Measurements from ENCODE around the gene SLC25A47. TPM values are rescaled to one million over a fixed set of nuclear protein-coding genes. Genes with fewer than 3 reads are reported as not detected.

The SLC25A47 gene
- total RNA-seq, 1 donor from 2014 or later = not detected

GRCh38 chr14:100348784-100349685, 25.9 kb downstream of the SLC25A47 start:
- ChIA-PET CTCF (interaction anchor here (1.1 kb wide), 1 partner anchor 64 kb away, joined by 4 read pairs; no protein-coding TSS in a partner anchor), POLR2A (no interaction called here)
- Mint-ChIP-seq H3K27ac (no peak overlapping the region), H3K4me1 (peaks cover 6% of the 10 kb centered on the region), H3K4me3 (no peak overlapping the region), H3K9me3 (no peaks in the 10 kb centered on the region), H3K27me3 (no peaks in the 10 kb centered on the region), H3K36me3 (ENCODE audit: low read depth) (peaks cover 72% of the 10 kb centered on the region)
- TF ChIP-seq, protein P1, sequence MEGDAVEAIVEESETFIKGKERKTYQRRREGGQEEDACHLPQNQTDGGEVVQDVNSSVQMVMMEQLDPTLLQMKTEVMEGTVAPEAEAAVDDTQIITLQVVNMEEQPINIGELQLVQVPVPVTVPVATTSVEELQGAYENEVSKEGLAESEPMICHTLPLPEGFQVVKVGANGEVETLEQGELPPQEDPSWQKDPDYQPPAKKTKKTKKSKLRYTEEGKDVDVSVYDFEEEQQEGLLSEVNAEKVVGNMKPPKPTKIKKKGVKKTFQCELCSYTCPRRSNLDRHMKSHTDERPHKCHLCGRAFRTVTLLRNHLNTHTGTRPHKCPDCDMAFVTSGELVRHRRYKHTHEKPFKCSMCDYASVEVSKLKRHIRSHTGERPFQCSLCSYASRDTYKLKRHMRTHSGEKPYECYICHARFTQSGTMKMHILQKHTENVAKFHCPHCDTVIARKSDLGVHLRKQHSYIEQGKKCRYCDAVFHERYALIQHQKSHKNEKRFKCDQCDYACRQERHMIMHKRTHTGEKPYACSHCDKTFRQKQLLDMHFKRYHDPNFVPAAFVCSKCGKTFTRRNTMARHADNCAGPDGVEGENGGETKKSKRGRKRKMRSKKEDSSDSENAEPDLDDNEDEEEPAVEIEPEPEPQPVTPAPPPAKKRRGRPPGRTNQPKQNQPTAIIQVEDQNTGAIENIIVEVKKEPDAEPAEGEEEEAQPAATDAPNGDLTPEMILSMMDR (IDR thresholded peaks at IDR 0.05) = no peak
- DNase-seq = no peak
- intact Hi-C loops (cut with micrococcal nuclease) = no loop called here
- no peak for ATAC-seq (ENCODE audit: low read depth)

- H3K9me3 Mint-ChIP-seq = no peaks in the 10 kb centered on the region
- no peak overlapping the region for H3K4me3 Mint-ChIP-seq
- peaks cover 83% of the 10 kb centered on the region for H3K36me3 Mint-ChIP-seq (ENCODE audit: low read depth)
- no peaks in the 10 kb centered on the region for H3K27me3 Mint-ChIP-seq
- H3K4me1 Mint-ChIP-seq = peaks cover 6% of the 10 kb centered on the region
- no peak for DNase-seq
- TF ChIP-seq, protein P1 (IDR thresholded peaks at IDR 0.05) = no peak
- no peak for ATAC-seq (ENCODE audit: low read depth)
- H3K27ac Mint-ChIP-seq = no peak overlapping the region
- ChIA-PET CTCF (no interaction called here), POLR2A (no interaction called here)
- intact Hi-C loops (cut with micrococcal nuclease) = no loop called here
These were observed 27.3 kb downstream of the SLC25A47 start for GRCh38 chr14:100350276-100350926.

- CTCF ChIA-PET = no interaction called here
- no peak overlapping the region for H3K4me3 Mint-ChIP-seq
- TF ChIP-seq, protein P1 (IDR thresholded peaks at IDR 0.05) = no peak
- H3K27me3 Mint-ChIP-seq = no peaks in the 10 kb centered on the region
- POLR2A ChIA-PET = no interaction called here
- no peak for ATAC-seq (ENCODE audit: low read depth)
- no peaks in the 10 kb centered on the region for H3K9me3 Mint-ChIP-seq
- peaks cover 85% of the 10 kb centered on the region for H3K36me3 Mint-ChIP-seq (ENCODE audit: low read depth)
- H3K4me1 Mint-ChIP-seq = peaks cover 6% of the 10 kb centered on the region
- intact Hi-C loops (cut with micrococcal nuclease) = no loop called here
- no peak for DNase-seq
- H3K27ac Mint-ChIP-seq = no peak overlapping the region
These were observed 27.8 kb downstream of the SLC25A47 start for GRCh38 chr14:100350986-100351385.

DNA sequence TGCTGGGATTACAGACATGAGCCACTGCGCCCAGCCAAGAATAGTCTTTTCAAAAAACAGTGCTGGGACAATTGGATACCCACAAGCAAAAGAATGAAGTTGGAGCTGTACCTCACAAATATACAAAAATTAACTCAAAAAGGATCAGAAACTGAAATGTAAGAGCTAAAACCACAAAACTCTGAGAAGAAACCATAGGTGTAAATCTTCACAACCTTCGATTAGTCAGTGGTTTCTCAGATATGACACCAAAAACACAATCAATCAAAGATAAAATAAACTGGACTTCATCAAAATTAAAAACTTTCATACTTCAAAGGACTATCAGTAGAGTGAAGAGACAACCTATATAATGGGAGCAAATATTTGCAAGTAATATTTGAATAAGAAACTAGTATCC, 35.3 kb downstream of the SLC25A47 start:
- H3K4me3 Mint-ChIP-seq = no peak overlapping the region
- no peaks in the 10 kb centered on the region for H3K27me3 Mint-ChIP-seq
- H3K4me1 Mint-ChIP-seq = no peaks in the 10 kb centered on the region
- no peaks in the 10 kb centered on the region for H3K9me3 Mint-ChIP-seq
- TF ChIP-seq, protein P1 (IDR thresholded peaks at IDR 0.05) = no peak
- no peak for DNase-seq
- intact Hi-C loops (cut with micrococcal nuclease) = no loop called here
- CTCF ChIA-PET = no interaction called here
- H3K36me3 Mint-ChIP-seq (ENCODE audit: low read depth) = peaks cover 90% of the 10 kb centered on the region
- H3K27ac Mint-ChIP-seq = no peak overlapping the region
- POLR2A ChIA-PET = no interaction called here
- ATAC-seq (ENCODE audit: low read depth) = no peak

- H3K9me3 Mint-ChIP-seq = no peaks in the 10 kb centered on the region
- TF ChIP-seq, protein P1 (IDR thresholded peaks at IDR 0.05) = no peak
- H3K36me3 Mint-ChIP-seq (ENCODE audit: low read depth) = peaks cover 88% of the 10 kb centered on the region
- ChIA-PET CTCF (no interaction called here), POLR2A (no interaction called here)
- DNase-seq = no peak
- ATAC-seq (ENCODE audit: low read depth) = no peak
- H3K27me3 Mint-ChIP-seq = no peaks in the 10 kb centered on the region
- H3K4me3 Mint-ChIP-seq = no peak overlapping the region
- intact Hi-C loops (cut with micrococcal nuclease) = no loop called here
- no peaks in the 10 kb centered on the region for H3K4me1 Mint-ChIP-seq
- no peak overlapping the region for H3K27ac Mint-ChIP-seq
These were observed 36.0 kb downstream of the SLC25A47 start for GRCh38 chr14:100359111-100359510.

Data from activated B cell treated with CpG ODN at 0.5 μM for 24 hours (primary cell).